NCI-H748 treated with DMSO at 0.1 percent for 48 hours (cell line): Measurements from ENCODE around the gene ZBTB38.

ENCODE experiments used
- DNase-seq: peaks from one replicate; lab custom pipeline; 2025; lab: John Stamatoyannopoulos, UW

ZBTB38 gene, protein sequence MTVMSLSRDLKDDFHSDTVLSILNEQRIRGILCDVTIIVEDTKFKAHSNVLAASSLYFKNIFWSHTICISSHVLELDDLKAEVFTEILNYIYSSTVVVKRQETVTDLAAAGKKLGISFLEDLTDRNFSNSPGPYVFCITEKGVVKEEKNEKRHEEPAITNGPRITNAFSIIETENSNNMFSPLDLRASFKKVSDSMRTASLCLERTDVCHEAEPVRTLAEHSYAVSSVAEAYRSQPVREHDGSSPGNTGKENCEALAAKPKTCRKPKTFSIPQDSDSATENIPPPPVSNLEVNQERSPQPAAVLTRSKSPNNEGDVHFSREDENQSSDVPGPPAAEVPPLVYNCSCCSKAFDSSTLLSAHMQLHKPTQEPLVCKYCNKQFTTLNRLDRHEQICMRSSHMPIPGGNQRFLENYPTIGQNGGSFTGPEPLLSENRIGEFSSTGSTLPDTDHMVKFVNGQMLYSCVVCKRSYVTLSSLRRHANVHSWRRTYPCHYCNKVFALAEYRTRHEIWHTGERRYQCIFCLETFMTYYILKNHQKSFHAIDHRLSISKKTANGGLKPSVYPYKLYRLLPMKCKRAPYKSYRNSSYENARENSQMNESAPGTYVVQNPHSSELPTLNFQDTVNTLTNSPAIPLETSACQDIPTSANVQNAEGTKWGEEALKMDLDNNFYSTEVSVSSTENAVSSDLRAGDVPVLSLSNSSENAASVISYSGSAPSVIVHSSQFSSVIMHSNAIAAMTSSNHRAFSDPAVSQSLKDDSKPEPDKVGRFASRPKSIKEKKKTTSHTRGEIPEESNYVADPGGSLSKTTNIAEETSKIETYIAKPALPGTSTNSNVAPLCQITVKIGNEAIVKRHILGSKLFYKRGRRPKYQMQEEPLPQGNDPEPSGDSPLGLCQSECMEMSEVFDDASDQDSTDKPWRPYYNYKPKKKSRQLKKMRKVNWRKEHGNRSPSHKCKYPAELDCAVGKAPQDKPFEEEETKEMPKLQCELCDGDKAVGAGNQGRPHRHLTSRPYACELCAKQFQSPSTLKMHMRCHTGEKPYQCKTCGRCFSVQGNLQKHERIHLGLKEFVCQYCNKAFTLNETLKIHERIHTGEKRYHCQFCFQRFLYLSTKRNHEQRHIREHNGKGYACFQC (N-terminal part only)

DNA sequence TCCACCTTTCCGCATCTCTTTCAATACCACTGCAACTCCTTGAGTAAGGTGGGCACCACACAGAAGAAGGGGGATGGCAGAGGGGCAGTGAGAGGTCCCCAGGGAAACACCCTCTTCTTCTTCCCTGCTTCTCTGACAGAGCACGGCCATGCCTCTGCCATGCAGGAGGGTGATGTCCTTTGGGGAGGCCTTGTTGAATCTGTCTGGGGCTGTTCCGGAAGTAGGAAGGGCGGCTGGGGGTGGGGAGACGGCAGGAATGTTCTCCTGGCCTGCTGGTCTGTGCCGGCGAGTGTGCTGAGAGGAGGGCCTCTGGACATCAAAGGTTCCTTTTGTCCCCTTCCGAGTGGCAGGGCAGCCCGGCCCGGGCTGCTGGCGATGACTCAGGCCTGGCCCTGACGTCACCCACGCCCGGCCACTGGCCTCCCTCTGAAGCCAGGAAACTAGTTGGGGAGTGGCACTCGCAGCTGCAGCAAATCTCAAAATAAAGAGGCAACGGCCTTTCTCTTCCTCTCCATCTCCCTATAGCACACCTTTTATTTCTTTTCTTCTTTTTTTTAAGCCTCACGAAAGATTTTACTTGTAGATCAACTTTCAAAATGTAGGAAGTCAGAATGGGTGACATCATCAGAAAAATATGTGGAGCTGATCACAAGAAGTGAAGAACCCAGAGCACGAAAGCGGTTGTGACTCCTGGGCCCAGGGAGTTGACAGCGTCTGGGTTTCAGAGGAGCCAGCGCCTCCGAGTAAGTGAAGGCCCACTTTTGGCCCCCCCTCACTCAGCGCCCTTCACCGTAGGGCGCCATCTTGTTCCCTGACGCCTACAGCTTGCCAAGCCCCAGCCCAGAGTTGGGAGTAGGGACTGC is at the start of gene ZBTB38:
Gene ZBTB38, plus strand, starts transcription at position 443 of the 863 bp plus-strand sequence. CDS start 73,885 bp downstream, outside the sequence.
- DNase-seq = no peak

DNA sequence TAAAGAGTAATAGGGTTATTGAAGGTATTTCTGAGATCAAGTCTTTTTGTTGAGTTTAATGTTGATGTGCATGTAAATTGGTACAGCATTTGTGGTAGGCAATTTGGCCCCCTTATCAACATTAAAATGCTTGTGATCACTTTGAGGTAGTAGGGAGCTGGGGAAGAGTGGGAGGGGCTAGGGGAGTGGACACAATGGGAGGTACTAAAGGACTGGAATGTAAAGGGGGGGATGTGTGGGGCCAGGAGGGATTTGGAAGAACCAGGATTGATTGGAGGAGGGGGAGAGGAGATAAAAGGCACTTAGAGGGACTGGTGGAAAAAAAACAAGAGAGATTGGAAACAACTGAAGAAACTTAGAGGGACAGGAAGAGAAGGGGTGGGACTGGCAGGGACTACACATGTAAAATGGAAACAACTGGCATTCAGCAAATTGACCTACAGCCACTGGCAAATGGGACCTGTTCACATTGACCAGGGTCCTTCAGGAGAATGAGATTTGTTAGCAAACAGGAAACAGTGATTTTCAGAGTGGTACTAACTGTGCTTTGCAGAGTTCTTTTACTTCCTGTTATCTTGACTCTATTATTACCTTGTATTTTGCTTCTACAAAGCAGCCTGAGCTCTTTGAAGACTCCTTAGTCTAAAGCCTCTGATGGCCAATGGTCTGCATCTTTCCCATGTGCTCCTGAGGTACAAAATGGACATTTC is 47.8 kb upstream of the ZBTB38 start:
- DNase-seq = no peak

DNA sequence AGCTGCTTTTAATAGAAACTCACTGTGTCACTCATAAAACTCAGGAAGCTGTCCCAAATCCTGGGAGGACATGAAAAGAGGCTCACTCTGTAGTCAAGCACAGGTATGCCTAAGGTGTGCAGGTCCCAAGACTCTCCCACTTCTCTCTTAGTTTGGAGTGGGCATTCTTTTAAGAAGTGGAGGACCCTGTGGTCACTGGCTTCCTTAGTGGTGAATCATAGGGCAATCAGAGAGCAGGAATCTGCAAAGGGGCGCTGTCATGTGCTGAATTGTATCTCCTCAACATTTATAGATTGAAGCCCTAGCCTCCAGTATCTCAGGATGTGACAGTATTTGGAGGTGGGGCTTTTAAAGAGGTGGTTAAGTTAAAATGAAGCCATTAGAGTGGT is 47.2 kb upstream of the ZBTB38 start:
- no peak for DNase-seq

DNA sequence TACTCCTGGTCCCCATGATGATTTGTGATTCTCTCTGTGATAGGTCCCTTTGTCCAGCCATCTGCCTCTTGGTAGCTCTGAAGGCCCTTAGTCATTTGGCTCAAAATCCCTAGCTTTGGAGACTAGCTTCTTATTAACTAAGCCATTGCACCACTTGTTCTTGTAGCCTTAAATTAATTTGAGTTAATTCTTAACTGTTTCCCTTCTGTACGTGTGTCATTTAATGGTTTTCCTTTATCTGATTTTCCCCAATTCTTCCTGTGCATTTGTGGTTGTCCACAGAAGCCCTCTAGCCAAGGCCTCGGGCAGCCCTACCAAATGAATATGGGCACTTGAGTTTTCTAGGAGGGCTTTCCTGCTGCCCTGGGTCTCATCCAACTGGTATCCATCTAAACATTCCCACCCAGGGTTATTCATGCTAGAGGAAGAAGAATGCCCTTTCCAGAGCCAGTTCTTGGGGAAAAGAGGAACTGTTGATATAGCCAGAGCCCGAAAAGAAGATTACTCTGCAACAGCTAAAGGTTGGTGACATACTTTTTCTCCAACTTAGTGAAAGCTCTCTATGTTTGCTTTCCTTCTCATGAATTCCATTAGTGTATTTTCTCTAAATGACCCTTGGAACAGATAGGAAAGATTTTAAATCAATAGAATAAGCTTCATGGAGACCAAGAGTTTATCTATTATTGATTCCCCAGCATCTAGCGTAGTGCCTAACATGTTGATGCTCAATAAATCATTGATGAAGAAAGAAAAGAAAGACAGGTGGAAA is 44.2 kb upstream of the ZBTB38 start:
- DNase-seq = no peak

DNA sequence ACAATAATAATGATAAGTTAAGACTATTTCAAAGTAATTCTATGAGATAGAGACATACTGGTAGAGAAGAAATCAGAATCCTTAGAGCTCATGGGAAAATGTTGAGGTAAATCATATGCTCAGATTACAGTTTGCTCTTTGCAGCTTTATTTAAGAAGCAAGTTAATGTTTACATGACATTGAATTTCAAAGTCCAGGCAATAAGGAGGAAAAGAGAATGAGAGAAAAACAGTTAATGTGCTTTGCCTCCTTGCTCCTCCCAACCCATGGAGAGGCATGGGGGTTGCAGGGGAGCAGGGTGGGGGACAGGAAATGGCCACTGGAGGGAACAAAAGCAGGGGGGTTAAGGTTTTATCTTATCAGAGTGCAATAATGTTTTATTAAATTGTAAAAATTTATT is 42.2 kb upstream of the ZBTB38 start:
- DNase-seq = no peak

DNA sequence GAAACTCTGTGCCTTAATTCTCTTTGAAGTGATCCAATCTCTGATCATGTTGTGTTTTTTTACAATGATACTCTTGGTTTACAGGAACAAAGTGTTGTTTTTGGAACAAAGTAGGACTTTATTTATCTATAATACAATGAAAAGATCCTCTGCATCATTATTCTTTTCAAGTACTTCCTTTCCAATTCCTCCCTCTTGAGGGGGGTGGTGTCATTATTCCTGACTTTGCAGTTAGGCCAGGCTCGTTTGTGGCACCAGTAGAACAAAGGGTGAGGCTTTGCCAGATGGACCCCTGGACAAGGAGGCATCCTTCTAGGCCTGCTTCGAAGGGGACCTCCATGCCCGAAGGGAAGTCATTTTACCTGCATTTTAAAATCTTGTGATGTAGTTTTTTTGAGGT is 41.7 kb upstream of the ZBTB38 start:
- no peak for DNase-seq

DNA sequence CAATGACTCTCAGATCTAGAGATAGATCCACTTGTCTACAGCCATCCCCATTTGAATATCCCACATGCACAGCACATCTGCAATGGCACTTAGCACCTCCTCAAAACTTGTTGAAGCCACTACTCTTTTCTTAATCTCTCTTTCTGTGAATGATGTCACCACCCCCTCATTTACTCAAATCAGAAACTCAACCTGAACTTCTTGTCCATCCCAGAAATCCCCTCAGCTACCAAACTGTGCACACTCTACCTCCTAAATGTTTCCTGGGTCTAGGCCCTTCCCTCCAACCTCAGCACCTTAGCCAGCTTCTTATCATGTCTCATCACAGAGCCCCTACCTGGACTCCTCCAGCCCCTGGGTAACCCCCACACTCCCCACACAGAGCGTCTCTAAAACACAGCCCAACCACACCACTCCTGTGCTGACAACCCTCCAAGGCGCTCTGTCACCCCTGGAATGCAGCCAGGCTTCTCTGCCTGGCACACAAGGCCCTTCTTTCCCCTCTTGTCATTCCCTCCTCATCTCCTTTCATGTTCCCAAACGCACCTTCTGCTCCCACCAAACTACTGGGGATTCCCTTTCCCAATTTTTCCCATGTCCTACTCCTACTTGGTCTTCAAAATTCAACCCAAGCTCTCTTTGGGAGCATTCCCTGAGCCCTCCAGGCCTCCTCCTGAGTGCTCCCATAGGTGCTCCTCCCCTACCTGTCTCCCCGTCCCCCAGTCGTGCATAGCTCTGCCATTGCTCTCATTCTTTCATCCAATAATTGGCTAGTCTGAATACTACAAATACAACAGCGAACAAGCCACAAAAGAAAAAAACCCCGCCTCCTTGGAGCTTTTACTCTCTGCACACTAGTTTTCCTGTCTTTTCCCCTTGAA is 39.8 kb upstream of the ZBTB38 start:
- no peak for DNase-seq

DNA sequence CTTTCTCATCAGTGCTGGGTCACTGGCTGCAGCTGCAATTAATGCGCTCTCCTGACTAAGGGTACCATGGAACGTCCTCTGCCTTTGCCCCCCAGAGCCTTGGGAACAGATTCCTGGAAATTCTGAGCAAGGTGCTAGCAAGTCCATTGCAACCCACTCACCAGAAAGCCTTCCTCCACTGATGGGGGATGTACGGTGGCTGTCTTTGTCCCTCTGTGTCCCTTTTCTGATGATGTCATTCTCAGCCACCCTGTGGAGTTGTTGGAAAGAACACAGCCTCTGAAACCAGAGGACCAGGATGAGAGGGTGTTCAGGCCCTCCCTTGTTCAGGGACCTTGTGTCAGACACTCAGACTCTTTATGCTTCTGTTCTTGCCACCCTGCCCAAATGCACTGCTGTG is 38.1 kb upstream of the ZBTB38 start:
- DNase-seq = no peak

DNA sequence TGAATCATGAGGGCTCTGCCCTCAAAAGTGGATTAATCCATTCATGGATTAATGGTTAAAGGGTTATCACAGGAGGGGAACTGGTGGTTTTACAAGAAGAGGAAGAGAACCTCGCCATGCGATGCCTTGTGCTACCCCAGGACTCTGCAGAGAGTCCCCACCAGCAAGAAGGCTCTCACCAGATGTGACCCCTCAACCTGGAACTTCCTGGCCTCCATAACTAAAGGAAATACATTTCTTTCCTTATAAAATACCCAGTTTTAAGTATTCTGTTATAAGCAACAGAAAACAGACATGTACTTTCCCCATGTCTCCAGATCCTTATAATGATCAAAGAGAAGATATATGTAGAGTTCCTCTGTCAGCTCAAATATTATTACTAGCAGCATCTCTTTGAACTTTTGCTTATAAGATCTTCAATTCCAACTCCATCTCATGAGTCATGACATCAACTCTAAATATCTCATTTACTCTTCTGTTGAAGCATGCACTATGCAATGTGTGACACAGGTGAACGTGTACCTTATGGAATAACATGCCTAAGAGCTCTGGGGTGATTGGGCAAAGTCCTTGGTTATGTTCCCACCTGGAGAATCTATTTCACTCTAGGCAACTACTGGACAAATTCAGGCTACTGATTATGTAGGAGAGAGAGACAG is 37.5 kb upstream of the ZBTB38 start:
- no peak for DNase-seq

DNA sequence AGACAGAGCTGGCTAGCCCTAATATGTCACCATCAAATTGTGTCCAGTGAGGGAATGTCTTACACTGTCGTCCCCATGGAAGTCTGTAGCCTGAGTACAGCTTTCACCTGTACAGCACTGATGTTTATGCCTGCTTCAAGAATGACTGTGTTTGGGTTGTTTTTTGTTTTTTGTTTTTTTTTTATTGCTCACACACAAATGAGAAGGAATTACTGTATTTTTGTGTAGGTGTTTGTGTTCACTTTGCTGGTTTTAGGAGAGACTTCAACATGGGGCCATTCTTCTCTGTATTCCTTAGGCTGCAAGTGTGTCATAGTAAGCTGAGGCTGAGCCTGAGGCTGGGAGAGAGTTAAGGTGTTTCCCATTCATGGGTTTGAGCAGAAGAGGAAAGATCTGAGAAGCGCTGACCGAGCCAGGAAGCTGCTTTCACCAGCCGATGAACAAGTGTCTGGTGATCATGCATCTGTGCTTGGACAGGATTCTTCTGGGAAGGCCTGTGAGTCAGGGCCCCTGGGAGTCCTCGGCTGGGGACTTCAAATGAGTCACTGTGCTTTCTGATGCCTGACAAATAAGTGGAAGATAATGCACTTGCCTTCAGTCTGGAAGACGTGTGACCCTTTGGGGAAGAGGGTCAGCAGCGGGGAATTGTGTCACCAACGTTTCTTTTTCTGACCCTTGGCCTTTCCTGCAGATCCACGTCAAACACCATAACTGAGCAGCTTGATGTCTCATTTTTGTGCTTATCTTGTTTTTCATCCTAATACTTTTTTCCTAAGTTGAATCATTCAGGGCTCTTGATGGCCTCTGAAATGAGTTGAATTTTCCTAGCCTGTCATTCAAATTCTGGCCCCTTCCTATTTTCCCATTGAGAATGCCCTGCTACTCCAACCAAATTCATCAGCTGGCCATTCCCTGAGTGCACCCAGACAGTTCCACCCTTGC is 36.7 kb upstream of the ZBTB38 start:
- no peak for DNase-seq

DNA sequence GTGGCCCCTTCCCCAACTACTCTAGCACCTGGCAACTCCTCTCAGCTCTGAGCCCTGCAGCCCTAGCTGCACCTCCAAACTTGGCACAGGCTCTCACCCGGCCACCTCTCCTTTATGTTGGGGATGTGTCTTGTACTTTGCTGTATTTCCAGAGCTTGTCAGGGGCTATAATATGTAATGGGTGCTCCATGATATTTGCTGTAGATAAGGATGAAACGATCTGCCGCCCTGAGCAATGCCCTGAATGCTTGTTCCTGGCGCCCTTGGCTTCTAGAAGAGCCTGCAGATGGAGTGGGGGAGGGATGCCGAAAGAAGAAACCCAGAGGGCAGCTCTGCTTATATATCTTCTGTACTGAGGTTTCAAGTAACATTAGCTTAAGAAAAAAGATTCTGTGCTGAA is 35.9 kb upstream of the ZBTB38 start:
- no peak for DNase-seq

DNA sequence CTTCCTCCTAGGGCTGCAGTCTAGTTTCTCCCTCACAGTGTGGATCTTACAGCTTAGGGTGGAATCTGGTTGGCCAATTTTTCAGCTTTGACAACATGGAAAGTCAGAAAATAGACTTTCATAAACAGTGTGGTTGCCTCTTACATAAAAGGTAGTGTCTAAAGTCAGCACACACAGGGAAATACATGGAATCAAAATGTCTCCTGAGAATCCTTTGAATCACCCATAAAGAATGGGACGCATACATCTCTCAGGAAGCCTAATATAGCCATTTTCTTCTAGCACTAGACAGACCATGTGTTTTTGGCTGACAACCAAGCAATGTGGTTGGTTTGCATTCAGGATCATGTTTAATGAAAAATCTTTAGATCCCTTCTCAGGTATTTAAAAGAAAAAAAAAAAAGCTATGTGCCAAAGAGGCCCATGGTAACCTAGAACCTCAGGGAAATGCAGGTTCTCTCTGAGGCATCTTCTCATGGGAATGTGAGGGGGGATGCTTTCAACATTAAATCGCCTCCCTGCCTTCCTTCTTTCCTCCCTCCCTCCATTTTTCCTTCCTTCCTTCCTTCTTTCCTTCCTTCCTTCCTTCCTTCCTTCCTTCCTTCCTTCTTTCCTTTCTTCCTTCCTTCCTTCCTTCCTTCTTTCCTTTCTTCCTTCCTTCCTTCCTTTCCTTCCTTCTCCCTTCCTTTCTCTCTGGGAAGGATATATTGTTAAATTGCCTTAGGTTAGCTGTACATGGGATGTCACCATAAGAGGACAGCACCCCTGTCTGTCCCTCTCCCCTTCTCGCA is 34.3 kb upstream of the ZBTB38 start:
- DNase-seq = no peak

DNA sequence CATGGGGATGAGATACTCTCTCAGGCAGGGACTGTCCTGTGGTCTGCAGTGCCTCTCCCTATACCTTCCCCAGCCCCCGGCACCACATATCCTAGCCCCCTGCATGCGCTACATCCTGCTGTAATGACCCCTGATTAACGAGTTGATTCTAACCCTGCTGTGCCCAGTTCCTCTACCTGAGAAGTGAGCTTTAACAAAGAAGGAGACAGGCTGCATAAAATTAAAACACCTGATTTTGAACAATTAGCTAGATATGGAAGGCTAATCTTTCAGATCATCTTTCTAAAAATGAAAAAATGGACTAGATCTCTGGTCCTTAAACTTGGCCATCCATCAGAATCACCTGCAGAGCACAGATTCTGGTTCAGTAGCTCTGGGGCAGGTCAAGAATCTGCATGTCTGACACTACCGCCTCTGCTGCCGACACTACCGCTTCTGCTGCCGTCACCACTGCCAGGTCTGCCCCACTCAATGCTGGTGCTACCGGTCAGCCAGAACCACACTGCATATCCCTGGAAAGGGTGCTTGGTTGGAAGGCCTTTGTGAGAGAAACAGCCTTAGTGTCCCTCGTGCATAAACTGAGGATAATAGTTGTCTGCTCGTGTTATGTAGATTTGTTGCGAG is 33.6 kb upstream of the ZBTB38 start:
- no peak for DNase-seq

DNA sequence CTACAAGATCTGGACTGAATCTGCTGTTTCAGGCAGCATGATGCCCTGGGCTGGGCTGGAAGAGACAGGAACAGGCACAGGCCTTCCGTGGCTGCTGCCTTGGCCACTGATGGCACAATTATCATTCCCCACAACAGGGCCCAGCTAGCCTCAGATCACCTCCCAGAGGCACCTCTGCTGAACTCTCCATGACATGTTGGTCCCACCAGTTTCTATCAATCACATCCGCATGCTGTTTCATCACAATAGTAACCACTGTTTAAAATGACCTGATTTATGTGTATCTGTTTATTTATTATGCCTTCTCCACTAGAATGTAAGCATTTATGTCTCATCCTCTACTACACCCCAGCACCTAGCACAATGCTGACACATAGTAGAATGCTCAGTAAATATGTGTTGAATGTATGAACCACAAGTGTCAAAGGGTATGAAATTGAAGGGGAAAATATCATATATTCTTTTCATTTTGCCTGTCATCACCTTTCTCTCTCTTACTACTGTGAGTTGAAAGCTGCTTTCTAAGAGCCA is 32.7 kb upstream of the ZBTB38 start:
- no peak for DNase-seq

DNA sequence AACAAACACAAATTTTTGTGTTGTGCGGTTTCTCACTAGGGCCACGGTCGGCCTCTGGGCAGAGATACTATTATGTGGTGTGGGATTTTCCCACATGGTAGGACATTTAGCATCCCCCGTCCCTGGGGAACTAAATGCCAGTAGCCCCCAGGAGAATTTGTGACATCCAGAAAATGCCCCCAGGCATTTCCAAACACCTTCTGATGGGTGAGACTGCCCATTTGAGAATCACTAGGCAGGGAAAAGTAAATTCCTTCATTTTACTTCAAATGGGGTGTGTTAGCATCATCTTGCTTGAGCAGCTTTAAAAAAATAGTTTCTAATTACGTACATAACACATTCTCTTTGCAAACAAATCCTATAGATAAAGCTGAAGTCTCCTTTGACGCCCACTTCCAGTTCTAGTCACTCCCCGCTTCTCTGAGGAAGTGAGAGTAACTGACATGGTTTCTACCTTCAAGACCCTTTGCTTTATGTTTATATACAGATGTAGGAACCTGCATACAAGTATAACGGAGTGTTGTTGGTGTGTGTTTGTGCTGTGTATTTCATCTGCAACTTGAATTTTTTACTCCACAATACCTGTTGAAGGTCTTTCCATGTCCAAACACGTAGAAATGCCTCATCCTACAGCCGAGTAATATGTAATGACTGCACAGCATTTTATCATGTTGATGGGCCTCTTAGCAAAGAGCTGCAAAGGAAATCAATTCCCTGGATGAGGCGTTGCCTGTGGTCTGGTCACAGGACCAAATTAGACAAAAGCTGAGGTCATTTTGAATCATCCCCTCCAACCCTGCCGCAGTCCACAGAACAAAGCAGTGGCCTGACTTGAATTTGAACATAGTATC is 31.4 kb upstream of the ZBTB38 start:
- DNase-seq = no peak
